Hepatocyte (in vitro differentiated cells): ENCODE measurements around the gene ERFL. TPM values are rescaled to one million over a fixed set of nuclear protein-coding genes. Genes with fewer than 3 reads are reported as not detected.
"Not testable (repeated sequence)": the region's sequence is repeated elsewhere in the genome, so short reads cannot be mapped to it uniquely, and the experiment has no call there.

Experiments used
- DNase-seq: peaks from one replicate; pipeline ENCODE4 v3.0.0-alpha.2; 2016; ENCODE audit warnings: low spot score
- H2AFZ ChIP-seq: fragments of 200-600 bp; sonication (generic); 2 replicates; pipeline ENCODE4 v1.6.0; 2016; ENCODE audit warnings: antibody characterized with exemption, mild to moderate bottlenecking
- H3K27ac ChIP-seq: fragments of 200-600 bp; sonication (generic); 2 replicates; pipeline ENCODE4 v1.5.1; 2016; ENCODE audit warnings: mild to moderate bottlenecking
- H3K27me3 ChIP-seq: fragments of 200-600 bp; sonication (generic); 2 replicates; pipeline ENCODE4 v1.6.1; 2016
- H3K36me3 ChIP-seq: fragments of 200-600 bp; sonication (generic); replicated peaks from 2 replicates; pipeline ENCODE4 v1.5.1; 2016; ENCODE audit warnings: low read depth; ENCODE audit not compliant: insufficient read depth
- H3K4me1 ChIP-seq: fragments of 200-600 bp; sonication (generic); 2 replicates; pipeline ENCODE4 v1.5.1; 2016; ENCODE audit warnings: mild to moderate bottlenecking, moderate library complexity; ENCODE audit not compliant: insufficient read depth
- H3K4me2 ChIP-seq: fragments of 200-600 bp; sonication (generic); 2 replicates; pipeline ENCODE4 v1.6.0; 2016
- H3K4me3 ChIP-seq: fragments of 200-600 bp; sonication (generic); 2 replicates; pipeline ENCODE4 v1.5.1; 2016; ENCODE audit warnings: mild to moderate bottlenecking
- H3K79me2 ChIP-seq: fragments of 200-600 bp; sonication (generic); 2 replicates; pipeline ENCODE4 v1.6.0; 2017; ENCODE audit warnings: mild to moderate bottlenecking
- H3K9me2 ChIP-seq: fragments of 200-600 bp; sonication (generic); replicated peaks from 2 replicates; pipeline ENCODE4 v1.6.0; 2017; ENCODE audit warnings: mild to moderate bottlenecking; ENCODE audit not compliant: insufficient read depth
- H3K9me3 ChIP-seq: fragments of 200-600 bp; sonication (generic); 2 replicates; pipeline ENCODE4 v1.5.1; 2016; ENCODE audit warnings: low read depth, mild to moderate bottlenecking
- H4K20me1 ChIP-seq: fragments of 200-600 bp; sonication (generic); 2 replicates; pipeline ENCODE4 v1.6.0; 2016; ENCODE audit warnings: mild to moderate bottlenecking; ENCODE audit not compliant: insufficient read depth, poor library complexity, severe bottlenecking
- EZH2 ChIP-seq: fragments of 200-600 bp; sonication (generic); IDR thresholded peaks from 2 replicates; pipeline ENCODE4 v1.6.1; 2016; ENCODE audit warnings: antibody characterized with exemption, mild to moderate bottlenecking, borderline replicate concordance
- EZH2phosphoT487 ChIP-seq: fragments of 200-600 bp; sonication (generic); IDR thresholded peaks from one replicate; pipeline ENCODE4 v1.6.1; 2018; ENCODE audit warnings: antibody characterized with exemption, mild to moderate bottlenecking, low read depth, moderate library complexity; ENCODE audit not compliant: unreplicated experiment, severe bottlenecking
- WGBS: methylation state at CpG from one replicate; pipeline ENCODE4 v1.1.6; 2016; ENCODE audit warnings: low lambda C conversion rate; ENCODE audit errors: missing lambda C conversion rate; 5-methylcytosine and 5-hydroxymethylcytosine counted together
- polyA plus RNA-seq: library from polyadenylated mRNA; unstranded; fragments of >200 nt; fragmentation: Nextera tagmentation; extraction: Ambion mirVana; gene quantifications from 2 replicates; pipeline ENCODE4 v1.2.1, GENCODE V29; 2016
- total RNA-seq: library from RNA; depleted of rRNA; stranded (reverse); fragments of >200 nt; gene quantifications from 2 replicates; pipeline ENCODE4 v1.2.3, GENCODE V29; 2014
- TF ChIP-seq, protein P1 (sequence below): fragments of 200-600 bp; sonication (generic); IDR thresholded peaks from 2 replicates; pipeline ENCODE4 v1.5.1; 2016; ENCODE audit warnings: antibody characterized with exemption, mild to moderate bottlenecking; ENCODE audit not compliant: poor library complexity

ERFL gene
- total and polyA plus RNA-seq, 2 experiments from 2014 or later, result 0.53 TPM; not detected in 1

DNA sequence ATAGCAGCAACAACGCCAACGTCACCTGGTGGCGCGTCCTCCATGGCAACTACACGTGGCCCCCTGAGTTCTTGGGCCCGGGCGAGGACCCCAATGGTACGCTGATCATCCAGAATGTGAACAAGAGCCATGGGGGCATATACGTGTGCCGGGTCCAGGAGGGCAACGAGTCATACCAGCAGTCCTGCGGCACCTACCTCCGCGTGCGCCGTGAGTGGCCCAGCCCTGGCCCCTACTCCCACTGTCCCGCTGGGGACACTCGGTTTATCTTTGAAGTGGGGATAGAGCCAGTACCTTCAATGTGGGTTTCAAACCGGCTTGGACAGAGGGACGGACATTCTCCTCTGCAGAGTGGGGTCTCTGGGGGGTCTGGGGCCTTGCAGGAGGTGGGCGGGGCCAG, 49.2 kb downstream of the ERFL start:
- WGBS, result 90% methylated on average over 15 of the region's 21 CpGs
- H3K9me3 ChIP-seq, result no peaks in the 10 kb centered on the region

DNA sequence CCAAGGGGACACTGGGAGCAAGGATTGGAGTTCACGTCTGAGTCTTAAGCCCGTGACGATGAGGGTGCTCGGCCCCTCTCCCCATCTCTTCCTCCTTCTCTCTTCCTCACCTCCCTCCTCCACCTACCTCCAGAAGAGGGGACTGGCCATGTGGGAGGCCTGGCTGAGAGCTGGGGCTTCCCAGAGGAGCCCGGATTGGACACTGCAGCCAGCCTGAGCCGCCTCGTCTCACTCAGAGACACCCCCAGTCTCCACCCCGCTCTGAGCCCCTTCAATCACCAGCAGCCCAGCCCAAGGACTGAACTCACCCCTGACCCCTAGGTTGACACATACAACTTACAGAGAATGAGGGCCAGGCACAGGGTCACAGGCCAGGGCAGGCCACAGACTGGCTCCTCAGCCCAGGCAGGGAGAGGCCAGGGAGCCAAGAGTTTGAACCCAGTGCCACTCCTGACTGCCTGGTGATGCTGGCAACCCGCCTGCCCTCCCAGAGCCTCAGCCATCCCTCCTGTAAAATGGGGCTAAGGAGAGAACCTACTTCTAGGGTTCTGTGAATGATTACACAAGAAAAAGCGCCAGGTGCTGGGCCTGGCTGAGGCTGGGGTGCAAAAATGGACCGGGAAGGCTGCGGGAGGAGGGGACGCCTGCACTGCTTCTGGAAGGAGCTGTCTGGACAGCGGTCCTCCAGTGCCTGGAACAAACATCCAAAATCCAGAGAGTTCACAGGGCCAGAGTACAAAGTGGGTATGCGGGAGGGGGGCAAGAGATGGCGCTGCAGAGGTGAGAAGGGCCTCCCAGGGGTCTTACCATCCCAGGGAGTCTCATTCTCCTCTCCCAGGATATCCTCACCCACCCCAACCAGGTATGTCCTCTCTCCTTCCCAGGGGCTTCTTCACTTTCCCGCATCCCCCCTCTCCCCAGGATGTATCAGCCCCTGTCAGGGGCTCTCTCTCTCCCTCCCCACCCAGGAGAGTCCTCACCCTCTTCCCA, 50.0 kb downstream of the ERFL start:
- Histone ChIP-seq H2AFZ (no peak overlapping the region), H3K27ac (no peak overlapping the region), H3K36me3 (no peaks in the 10 kb centered on the region), H3K9me2 (no peaks in the 10 kb centered on the region), H3K27me3 (no peaks in the 10 kb centered on the region), H3K4me1 (no peaks in the 10 kb centered on the region), H4K20me1 (no peaks in the 10 kb centered on the region), H3K9me3 (no peaks in the 10 kb centered on the region), H3K79me2 (no peaks in the 10 kb centered on the region), H3K4me2 (no peak overlapping the region), H3K4me3 (no peak overlapping the region)
- TF ChIP-seq, protein P1, sequence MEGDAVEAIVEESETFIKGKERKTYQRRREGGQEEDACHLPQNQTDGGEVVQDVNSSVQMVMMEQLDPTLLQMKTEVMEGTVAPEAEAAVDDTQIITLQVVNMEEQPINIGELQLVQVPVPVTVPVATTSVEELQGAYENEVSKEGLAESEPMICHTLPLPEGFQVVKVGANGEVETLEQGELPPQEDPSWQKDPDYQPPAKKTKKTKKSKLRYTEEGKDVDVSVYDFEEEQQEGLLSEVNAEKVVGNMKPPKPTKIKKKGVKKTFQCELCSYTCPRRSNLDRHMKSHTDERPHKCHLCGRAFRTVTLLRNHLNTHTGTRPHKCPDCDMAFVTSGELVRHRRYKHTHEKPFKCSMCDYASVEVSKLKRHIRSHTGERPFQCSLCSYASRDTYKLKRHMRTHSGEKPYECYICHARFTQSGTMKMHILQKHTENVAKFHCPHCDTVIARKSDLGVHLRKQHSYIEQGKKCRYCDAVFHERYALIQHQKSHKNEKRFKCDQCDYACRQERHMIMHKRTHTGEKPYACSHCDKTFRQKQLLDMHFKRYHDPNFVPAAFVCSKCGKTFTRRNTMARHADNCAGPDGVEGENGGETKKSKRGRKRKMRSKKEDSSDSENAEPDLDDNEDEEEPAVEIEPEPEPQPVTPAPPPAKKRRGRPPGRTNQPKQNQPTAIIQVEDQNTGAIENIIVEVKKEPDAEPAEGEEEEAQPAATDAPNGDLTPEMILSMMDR, result no peak
- TF ChIP-seq EZH2phosphoT487, result no peak
- TF ChIP-seq EZH2, result no peak
- WGBS, result 78% methylated on average over 16 of the region's 17 CpGs
- no peak for DNase-seq

More for the DNA sequence above, 49.2 kb downstream of the ERFL start:
- Histone ChIP-seq H3K27me3 (no peaks in the 10 kb centered on the region), H3K4me1 (no peaks in the 10 kb centered on the region), H4K20me1 (no peaks in the 10 kb centered on the region), H3K4me3 (no peak overlapping the region), H3K36me3 (no peaks in the 10 kb centered on the region), H3K4me2 (no peak overlapping the region), H3K79me2 (no peaks in the 10 kb centered on the region), H2AFZ (no peak overlapping the region), H3K27ac (no peak overlapping the region), H3K9me2 (no peaks in the 10 kb centered on the region)
- TF ChIP-seq, protein P1, result no peak
- no peak for TF ChIP-seq EZH2
- no peak for TF ChIP-seq EZH2phosphoT487
- no peak for DNase-seq

DNA sequence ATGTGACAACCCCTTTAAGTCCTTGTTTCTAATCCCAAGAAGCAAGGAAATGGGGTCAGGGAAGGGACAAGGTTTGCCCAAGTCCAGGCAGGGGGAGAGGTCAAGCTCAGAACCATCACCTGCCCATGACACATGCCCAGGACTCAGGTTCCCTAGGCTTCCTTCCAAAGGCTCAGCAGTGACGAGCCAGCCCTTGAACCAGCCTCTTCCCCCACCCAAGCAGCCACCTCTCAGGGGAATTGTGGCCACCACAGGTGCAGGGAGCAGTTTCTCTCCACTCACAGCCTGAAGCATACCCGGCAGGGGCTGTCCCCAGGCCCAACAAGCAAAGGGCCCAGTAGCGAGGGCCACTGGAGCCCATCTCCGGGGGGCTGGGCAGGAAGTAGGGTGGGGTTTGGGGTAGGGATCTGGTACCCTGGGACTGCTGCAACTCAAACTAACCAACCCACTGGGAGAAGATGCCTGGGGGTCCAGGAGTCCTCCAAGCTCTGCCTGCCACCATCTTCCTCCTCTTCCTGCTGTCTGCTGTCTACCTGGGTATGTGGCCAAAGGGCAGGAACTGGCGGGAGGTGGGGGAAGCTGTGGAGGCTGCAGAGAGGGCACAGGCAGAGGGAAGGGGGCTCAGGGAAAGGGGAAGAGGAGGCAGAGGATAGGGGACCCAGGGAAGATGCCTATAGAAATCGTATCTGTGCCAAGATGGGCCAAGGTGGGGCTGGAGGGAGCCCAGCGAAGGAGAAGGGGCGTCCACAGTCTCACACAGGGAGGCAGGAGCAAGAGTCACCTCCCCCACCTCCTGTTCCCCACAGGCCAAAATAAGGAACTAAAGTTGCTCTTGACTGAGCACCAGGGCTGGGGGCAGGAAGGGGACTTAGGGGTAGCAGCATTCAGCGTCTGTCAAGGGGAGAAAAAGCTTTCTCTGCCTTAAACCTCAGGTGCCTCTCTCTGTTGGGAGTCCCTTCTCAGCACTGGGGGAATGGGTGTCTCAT, 51.1 kb downstream of the ERFL start, which contains the start of gene CD79A:
CD79A (plus strand) TSS at position 433 of the 986 bp plus-strand sequence; CDS start at position 459, 26 bp downstream.
- no peak for TF ChIP-seq EZH2phosphoT487
- TF ChIP-seq, protein P1, result no peak
- no peak for TF ChIP-seq EZH2
- no peak within 1 kb of the TSS for H3K27ac ChIP-seq
- no peaks in the 10 kb centered on the region for H3K9me2 ChIP-seq

DNA sequence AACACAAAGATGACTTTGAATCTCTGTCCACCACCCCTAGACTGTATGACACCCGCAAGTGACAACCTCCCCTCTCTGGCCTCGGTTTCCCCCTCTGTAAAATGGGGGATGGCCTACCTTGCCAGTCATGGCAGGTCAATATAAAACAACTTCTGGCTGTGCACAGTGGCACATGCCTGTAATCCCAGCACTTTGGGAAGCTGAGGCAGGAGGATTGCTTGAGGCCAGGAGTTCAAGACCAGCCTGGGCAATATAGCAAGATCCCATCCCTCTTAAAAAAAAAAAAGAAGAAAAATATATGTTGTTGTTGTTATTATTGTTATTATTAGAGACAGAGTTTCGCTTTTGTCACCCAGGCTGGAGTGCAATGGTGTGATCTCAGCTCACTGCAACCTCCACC, 52.3 kb downstream of the ERFL start:
- H3K79me2 ChIP-seq, H3K4me1 ChIP-seq, H3K27ac ChIP-seq, H3K4me3 ChIP-seq, H3K4me2 ChIP-seq, H2AFZ ChIP-seq, H3K9me2 ChIP-seq, H3K36me3 ChIP-seq, DNase-seq, H3K9me3 ChIP-seq, H3K27me3 ChIP-seq, H4K20me1 ChIP-seq: not testable (repeated sequence)
- WGBS, result 88% methylated on average over 3 of the region's 3 CpGs

More for the DNA sequence above, 51.1 kb downstream of the ERFL start, which contains the start of gene CD79A:
- Histone ChIP-seq H3K4me3 (no peak within 1 kb of the TSS), H2AFZ (no peak within 1 kb of the TSS), H3K27me3 (no peaks in the 10 kb centered on the region), H3K4me2 (no peak within 1 kb of the TSS), H3K79me2 (no peaks in the 10 kb centered on the region), H3K9me3 (no peaks in the 10 kb centered on the region), H4K20me1 (no peaks in the 10 kb centered on the region), H3K36me3 (no peaks in the 10 kb centered on the region), H3K4me1 (no peaks in the 10 kb centered on the region)
- 74% methylated on average over 9 of the region's 9 CpGs for WGBS
- DNase-seq, result no peak
